Adrenal gland (tissue), 12 donors: ENCODE data around the gene RBM10. TPM values are rescaled to one million over a fixed set of nuclear protein-coding genes. Genes with fewer than 3 reads are reported as not detected.

Experiments used
- DNase-seq, 7 donors: peaks; one replicate each; pipeline ENCODE4 v3.0.0-alpha.2; 2019 to 2020
- H3K27ac ChIP-seq, 5 donors: fragments of 200-600 bp; sonication (generic) in 4 of 5; 1 replicate in 3 of 5; 2 replicates in 2 of 5; pipeline versions ENCODE4 v1.5.1 to v1.8.0; 2016 to 2020; ENCODE audit warnings: mild to moderate bottlenecking in 1 of 5
- H3K27me3 ChIP-seq: fragments of 200-600 bp; 2 replicates; pipeline ENCODE4 v1.8.0; 2021
- H3K36me3 ChIP-seq, 2 donors: fragments of 200-600 bp; replicated peaks in 1 of 2; 1 replicate in 1 of 2; 2 replicates in 1 of 2; pipeline versions ENCODE4 v1.5.1 to v1.8.0; 2018 to 2022
- H3K4me1 ChIP-seq, 2 donors: fragments of 200-600 bp; replicated peaks in 1 of 2; 1 replicate in 1 of 2; 2 replicates in 1 of 2; pipeline versions ENCODE4 v1.5.1 to v1.8.0; 2018 to 2021
- H3K4me3 ChIP-seq, 4 donors: fragments of 200-600 bp; sonication (generic) in 3 of 4; one replicate each; pipeline ENCODE4 v1.5.1; 2016 to 2018
- H3K9me3 ChIP-seq, 3 donors: fragments of 200-600 bp; sonication (generic) in 1 of 3; replicated peaks in 1 of 3; 1 replicate in 2 of 3; 2 replicates in 1 of 3; pipeline versions ENCODE4 v1.5.1 to v1.8.0; 2016 to 2021
- CTCF ChIP-seq, 6 experiments: fragments of 450-650 bp in 4 of 6; fragments of 200-600 bp in 2 of 6; sonication (generic) in 1 of 6; IDR thresholded peaks; 1 replicate in 5 of 6; 2 replicates in 1 of 6; pipeline versions ENCODE4 v1.5.1 to v1.8.0; 2016 to 2021; ENCODE audit warnings: antibody characterized with exemption in 6 of 6, mild to moderate bottlenecking in 2 of 6, moderate library complexity in 1 of 6
- POLR2A ChIP-seq, 2 donors: fragments of 450-650 bp; IDR thresholded peaks; one replicate each; pipeline ENCODE4 v1.6.1; 2017; ENCODE audit warnings: antibody characterized with exemption in 2 of 2, mild to moderate bottlenecking in 2 of 2, moderate library complexity in 1 of 2
- whole genome bisulfite sequencing, 4 donors: extraction: QIAGEN DNeasy Blood & Tissue Kit in 2 of 4; methylation state at CpG; one replicate each; pipeline versions ENCODE4 v1.1.5 to v1.1.7; 2013 to 2017; 5-methylcytosine and 5-hydroxymethylcytosine counted together
- intact Hi-C, 2 donors: fragments of 100-400 bp; cut with DNase I; formaldehyde crosslinking; loops; one replicate each; pipeline versions ENCODE4 v1.14.1 to v1.15.0; 2022 to 2023
- polyA plus RNA-seq, 3 donors: library from polyadenylated mRNA; stranded (reverse); fragments of 200-250 nt in 2 of 3; fragments of 350-450 nt in 1 of 3; fragmentation: Illumina TruSeq in 1 of 3; extraction: RNeasy Lipid Tissue Mini Kit (QIAGEN cat#74804) in 1 of 3; gene quantifications; one replicate each; pipeline ENCODE4 v1.2.3, GENCODE V29; 2013 to 2014
- total RNA-seq, 9 donors: library from RNA; depleted of rRNA in 4 of 9; stranded (reverse); fragments of >200 nt in 4 of 9; fragments of 120-200 nt in 1 of 9; fragmentation: NEBNext Ultra II Directional in 1 of 9; extraction: Animal tissue kit (Norgen Biotek cat#: 25700) in 1 of 9; gene quantifications; one replicate each; pipeline versions ENCODE4 v1.1.0 to v1.2.4, GENCODE V29; 2013 to 2023
- donor health status: healthy with polysubstance abuse.
- donor health status: Bipolar disorder and iron deficiency.
- donor health status: DM: yes; HTN: yes; CAD: no.
- donor health status: DM: no; HTN: no; CAD: no.
- donor health status: DM: no; HTN: no; CAD: no.
- donor health status: DM: yes; HTN: yes; CAD: no.

RBM10 gene
- total and polyA plus RNA-seq, 12 donors = 27.7 to 75.9 (median 37.5) TPM

- no peaks in the 10 kb centered on the region for H3K9me3 ChIP-seq
- WGBS, 4 donors = 60 to 77% (median 71%) methylated on average over 1 to 12 of the region's 12 CpGs
Observed at GRCh38 chrX:47146936-47147859, 2.2 kb downstream of the RBM10 start.

GRCh38 chrX:47148946-47149345 is 3.9 kb downstream of the RBM10 start:
- Histone ChIP-seq H3K9me3 (no peaks in the 10 kb centered on the region), H3K27me3 (peaks cover 7% of the 10 kb centered on the region), H3K27ac (no peak overlapping the region), H3K4me3 (no peak overlapping the region), H3K36me3 (no peaks in the 10 kb centered on the region), H3K4me1 (peaks cover 0 to 7% of the 10 kb centered on the region in 2 donors)
- TF ChIP-seq POLR2A (IDR thresholded peaks at IDR 0.05) = no peak
- TF ChIP-seq CTCF (IDR thresholded peaks at IDR 0.05) = no peak
- DNase-seq = peak in 5 of 7 donors; percentile 52 to 69 (median 62)
- 55 to 62% (median 57%) methylated on average over 2 of the region's 2 CpGs for WGBS, 4 donors
- intact Hi-C loops = no loop called here

More at GRCh38 chrX:47146936-47147859, 2.2 kb downstream of the RBM10 start:
- intact Hi-C loops = no loop called here
- Histone ChIP-seq H3K36me3 (no peaks in the 10 kb centered on the region), H3K4me1 (peaks cover 0 to 17% of the 10 kb centered on the region in 2 donors), H3K27ac (peak overlapping the region in 1 of 5 donors; percentile 38), H3K27me3 (peaks cover 7% of the 10 kb centered on the region), H3K4me3 (peak overlapping the region in 1 of 4 donors; percentile 63)
- TF ChIP-seq POLR2A (IDR thresholded peaks at IDR 0.05) (no peak), CTCF (IDR thresholded peaks at IDR 0.05) (no peak)
- DNase-seq = no peak

GRCh38 chrX:47151435-47151834 is 6.4 kb downstream of the RBM10 start:
- H3K27me3 ChIP-seq = peaks cover 7% of the 10 kb centered on the region
- no peak overlapping the region for H3K27ac ChIP-seq
- H3K4me1 ChIP-seq = peaks cover 0 to 4% of the 10 kb centered on the region in 2 donors
- TF ChIP-seq CTCF (IDR thresholded peaks at IDR 0.05) = no peak
- no peak for TF ChIP-seq POLR2A (IDR thresholded peaks at IDR 0.05)
- intact Hi-C loops = no loop called here
- no peak for DNase-seq
- H3K4me3 ChIP-seq = no peak overlapping the region
- H3K9me3 ChIP-seq = no peaks in the 10 kb centered on the region
- H3K36me3 ChIP-seq = no peaks in the 10 kb centered on the region

- H3K27me3 ChIP-seq = peaks cover under 1% of the 10 kb centered on the region
- H3K27ac ChIP-seq = no peak overlapping the region
- peaks cover 0 to under 1% of the 10 kb centered on the region in 2 donors for H3K36me3 ChIP-seq
- H3K4me3 ChIP-seq = no peak overlapping the region
- peak in 1 of 7 donors; percentile 9 for DNase-seq
- no peaks in the 10 kb centered on the region for H3K4me1 ChIP-seq
- no peaks in the 10 kb centered on the region for H3K9me3 ChIP-seq
- intact Hi-C loops = no loop called here
- WGBS, 4 donors = 92 to 94% (median 93%) methylated on average over 11 to 26 of the region's 26 CpGs
- TF ChIP-seq CTCF (IDR thresholded peaks at IDR 0.05) = no peak
- no peak for TF ChIP-seq POLR2A (IDR thresholded peaks at IDR 0.05)
Observed at GRCh38 chrX:47156611-47157520, 11.8 kb downstream of the RBM10 start.
